A673 (cell line): ENCODE measurements around the gene AGMAT.

Experiments
- EZH2 ChIP-seq: fragments of 200-600 bp; sonication (generic); IDR thresholded peaks from 2 replicates; pipeline ENCODE4 v1.6.1; 2017; ENCODE audit warnings: borderline replicate concordance, low read depth, mild to moderate bottlenecking, mixed read lengths, antibody characterized with exemption, low read length; ENCODE audit not compliant: poor library complexity, severe bottlenecking
- TF ChIP-seq, protein P1 (sequence below): fragments of 300-800, 200-600 bp; sonication (generic); conservative IDR thresholded peaks from 2 replicates; pipeline ENCODE4 v1.5.1; 2017; ENCODE audit warnings: low read depth, mild to moderate bottlenecking, antibody characterized with exemption, low read length, moderate library complexity, mixed read lengths

DNA sequence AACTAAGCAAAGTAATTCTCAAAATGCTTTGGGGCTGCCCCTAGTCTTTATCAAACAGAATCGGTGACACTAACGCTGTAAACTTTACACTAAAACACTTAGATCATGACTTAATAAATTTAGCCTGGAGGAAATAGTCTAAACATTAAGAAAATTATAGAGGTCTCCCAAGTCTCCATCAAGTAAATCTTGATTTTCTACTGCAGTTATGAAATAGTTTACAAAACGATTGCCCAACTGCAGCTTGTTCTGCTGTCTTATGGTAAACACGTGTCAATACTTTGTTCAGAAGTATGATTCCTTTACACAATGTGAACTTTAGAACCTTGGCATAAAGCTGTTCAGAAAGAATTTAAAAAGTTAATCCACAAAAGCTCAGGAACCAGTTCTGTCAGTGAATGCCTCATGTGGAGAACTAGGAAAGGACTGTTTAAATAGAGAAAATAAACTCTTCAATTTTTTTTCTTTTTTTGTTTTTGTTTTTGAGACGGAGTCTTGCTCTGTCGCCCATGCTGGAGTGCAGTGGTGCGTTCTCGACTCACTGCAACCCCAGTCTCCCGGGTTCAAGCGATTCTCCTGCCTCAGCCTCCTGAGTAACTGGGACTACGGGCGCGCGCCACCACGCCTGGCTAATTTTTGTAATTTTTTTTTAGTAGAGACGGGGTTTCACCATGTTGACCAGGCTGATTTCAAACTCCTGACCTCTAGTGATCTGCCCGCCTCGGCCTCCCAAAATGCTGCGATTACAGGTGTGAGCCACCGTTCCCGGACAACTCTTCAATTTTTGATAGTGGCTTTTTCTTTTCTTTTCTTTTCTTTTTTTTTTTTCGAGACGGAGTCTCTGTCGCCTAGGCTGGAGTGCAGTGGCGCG is 34.0 kb upstream of the AGMAT start:
- TF ChIP-seq, protein P1, sequence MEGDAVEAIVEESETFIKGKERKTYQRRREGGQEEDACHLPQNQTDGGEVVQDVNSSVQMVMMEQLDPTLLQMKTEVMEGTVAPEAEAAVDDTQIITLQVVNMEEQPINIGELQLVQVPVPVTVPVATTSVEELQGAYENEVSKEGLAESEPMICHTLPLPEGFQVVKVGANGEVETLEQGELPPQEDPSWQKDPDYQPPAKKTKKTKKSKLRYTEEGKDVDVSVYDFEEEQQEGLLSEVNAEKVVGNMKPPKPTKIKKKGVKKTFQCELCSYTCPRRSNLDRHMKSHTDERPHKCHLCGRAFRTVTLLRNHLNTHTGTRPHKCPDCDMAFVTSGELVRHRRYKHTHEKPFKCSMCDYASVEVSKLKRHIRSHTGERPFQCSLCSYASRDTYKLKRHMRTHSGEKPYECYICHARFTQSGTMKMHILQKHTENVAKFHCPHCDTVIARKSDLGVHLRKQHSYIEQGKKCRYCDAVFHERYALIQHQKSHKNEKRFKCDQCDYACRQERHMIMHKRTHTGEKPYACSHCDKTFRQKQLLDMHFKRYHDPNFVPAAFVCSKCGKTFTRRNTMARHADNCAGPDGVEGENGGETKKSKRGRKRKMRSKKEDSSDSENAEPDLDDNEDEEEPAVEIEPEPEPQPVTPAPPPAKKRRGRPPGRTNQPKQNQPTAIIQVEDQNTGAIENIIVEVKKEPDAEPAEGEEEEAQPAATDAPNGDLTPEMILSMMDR, result no peak
- no peak for TF ChIP-seq EZH2
